HepG2 (cell line): Measurements from ENCODE around the gene RUVBL2.

ENCODE experiments used
- ZBTB1 ChIP-seq: sonication (generic); formaldehyde crosslinking; IDR thresholded peaks from 2 replicates; pipeline ENCODE4 v1.4.0; 2020; ENCODE audit warnings: missing genetic modification reagents, borderline replicate concordance
- TF ChIP-seq, protein P1 (sequence below): IDR thresholded peaks from 2 replicates; pipeline ENCODE4 v1.6.1; 2012; ENCODE audit warnings: inconsistent platforms
- TF ChIP-seq, protein P2 (sequence below): sonication (generic); formaldehyde crosslinking; IDR thresholded peaks from 2 replicates; pipeline ENCODE4 v1.8.0; 2022; ENCODE audit warnings: mild to moderate bottlenecking, missing genetic modification reagents; ENCODE audit not compliant: insufficient replicate concordance

DNA sequence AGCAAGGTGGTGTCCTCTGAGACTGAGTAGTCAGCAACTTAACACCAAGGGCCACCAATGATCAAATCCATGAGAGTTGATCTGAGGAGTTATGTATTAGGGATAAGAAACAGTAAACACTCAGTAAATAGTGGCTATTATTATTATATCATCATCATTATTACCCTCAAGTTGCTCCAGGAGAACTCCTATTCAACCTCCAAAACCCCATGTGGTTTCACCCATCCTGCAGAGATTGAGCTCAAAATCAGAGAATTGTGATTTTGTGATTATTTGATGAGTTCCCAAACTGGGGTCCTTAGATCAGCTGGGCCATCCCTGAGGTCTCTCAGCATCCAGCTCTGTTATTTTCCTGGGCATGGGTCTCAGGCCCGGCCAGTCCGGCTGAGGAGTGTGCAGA lies 67.3 kb downstream of the RUVBL2 start:
- TF ChIP-seq, protein P1, sequence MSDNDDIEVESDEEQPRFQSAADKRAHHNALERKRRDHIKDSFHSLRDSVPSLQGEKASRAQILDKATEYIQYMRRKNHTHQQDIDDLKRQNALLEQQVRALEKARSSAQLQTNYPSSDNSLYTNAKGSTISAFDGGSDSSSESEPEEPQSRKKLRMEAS: no peak
- TF ChIP-seq, protein P2, sequence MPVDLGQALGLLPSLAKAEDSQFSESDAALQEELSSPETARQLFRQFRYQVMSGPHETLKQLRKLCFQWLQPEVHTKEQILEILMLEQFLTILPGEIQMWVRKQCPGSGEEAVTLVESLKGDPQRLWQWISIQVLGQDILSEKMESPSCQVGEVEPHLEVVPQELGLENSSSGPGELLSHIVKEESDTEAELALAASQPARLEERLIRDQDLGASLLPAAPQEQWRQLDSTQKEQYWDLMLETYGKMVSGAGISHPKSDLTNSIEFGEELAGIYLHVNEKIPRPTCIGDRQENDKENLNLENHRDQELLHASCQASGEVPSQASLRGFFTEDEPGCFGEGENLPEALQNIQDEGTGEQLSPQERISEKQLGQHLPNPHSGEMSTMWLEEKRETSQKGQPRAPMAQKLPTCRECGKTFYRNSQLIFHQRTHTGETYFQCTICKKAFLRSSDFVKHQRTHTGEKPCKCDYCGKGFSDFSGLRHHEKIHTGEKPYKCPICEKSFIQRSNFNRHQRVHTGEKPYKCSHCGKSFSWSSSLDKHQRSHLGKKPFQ: no peak
- TF ChIP-seq ZBTB1 (CRISPR knock-in tag): no peak
